HCT116 (cell line): ENCODE measurements around the gene RALGPS1. TPM values are rescaled to one million over a fixed set of nuclear protein-coding genes. Genes with fewer than 3 reads are reported as not detected.

Experiments
- ATAC-seq: fragments of 200-7000 bp; cut with Tn5 transposase; 2 replicates; pipeline ENCODE4 v1.9.1; 2020; ENCODE audit warnings: mild to moderate bottlenecking, moderate library complexity
- BruUV-seq: library from RNA; stranded (reverse); fragments of 400-500 nt; replicated peaks from 2 replicates; lab custom pipeline; 2021; lab: Mats Ljungman, UMichigan
- CTCF ChIA-PET: fragments of 300-600 bp; sonication (Branson Sonifier 250); formaldehyde crosslinking; loops from one replicate; lab custom pipeline; 2021; ENCODE audit warnings: antibody characterized with exemption; lab: Charles Lee
- POLR2A ChIA-PET: fragments of 300-600, 350-600 bp; sonication (Branson Sonifier 250); formaldehyde crosslinking; loops from one replicate; lab custom pipeline; 2021; ENCODE audit warnings: antibody characterized with exemption; lab: Charles Lee
- RAD21 ChIA-PET, 2 experiments: fragments of 300-600 bp; sonication (Branson Sonifier 250); formaldehyde crosslinking; loops; one replicate each; lab custom pipeline; 2023; ENCODE audit warnings: low total read pairs in 2 of 2; ENCODE audit not compliant: uncharacterized antibody in 2 of 2, unreplicated experiment in 2 of 2, low non-redundant PET in 1 of 2; lab: Charles Lee
- DNase-seq: peaks from one replicate; pipeline ENCODE4 v3.0.0-alpha.2; 2010; ENCODE audit warnings: low read depth, low spot score
- H2AFZ ChIP-seq: fragments of 200-600 bp; shearing (Covaris generic), sonication (generic); 2 replicates; pipeline ENCODE4 v1.6.1; 2017; ENCODE audit warnings: low read depth, mixed run types, mixed read lengths, antibody characterized with exemption, low read length; ENCODE audit not compliant: poor library complexity, severe bottlenecking
- H3K27ac ChIP-seq: 2 replicates; pipeline ENCODE4 v1.5.1; 2012; ENCODE audit warnings: low read depth, low read length
- H3K27me3 ChIP-seq: fragments of 200-600 bp; sonication (generic); 2 replicates; pipeline ENCODE4 v1.6.1; 2016; ENCODE audit warnings: mixed run types, low read length, mixed read lengths; ENCODE audit not compliant: insufficient read depth
- H3K36me3 ChIP-seq, 2 experiments: fragments of 200-500 bp in 1 of 2; fragments of 200-600 bp in 1 of 2; sonication (Bioruptor generic) in 1 of 2; sonication (generic) in 1 of 2; 2 replicates each; pipeline versions ENCODE4 v1.5.1 to v1.6.1; 2014 to 2016; ENCODE audit warnings: low read length in 2 of 2, inconsistent platforms in 1 of 2, mixed read lengths in 1 of 2, mixed run types in 1 of 2; ENCODE audit not compliant: insufficient read depth in 2 of 2, control insufficient read depth in 1 of 2
- H3K4me1 ChIP-seq, 2 experiments: fragments of 200-600 bp in 1 of 2; sonication (generic) in 1 of 2; 2 replicates each; pipeline versions ENCODE4 v1.5.1 to v1.6.1; 2012 to 2017; ENCODE audit warnings: low read length in 2 of 2, inconsistent platforms in 1 of 2, mild to moderate bottlenecking in 1 of 2, mixed read lengths in 1 of 2, mixed run types in 1 of 2, moderate library complexity in 1 of 2; ENCODE audit not compliant: insufficient read depth in 2 of 2, control insufficient read depth in 1 of 2
- H3K4me2 ChIP-seq: fragments of 200-600 bp; sonication (generic); 2 replicates; pipeline ENCODE4 v1.6.1; 2017; ENCODE audit warnings: mixed run types, low read length, mixed read lengths
- H3K4me3 ChIP-seq, 2 experiments: fragments of 200-600 bp in 1 of 2; sonication (generic) in 1 of 2; replicated peaks in 1 of 2; 2 replicates each; pipeline ENCODE4 v1.5.1; 2011 to 2016; ENCODE audit warnings: low read length in 2 of 2, control low read depth in 1 of 2, low read depth in 1 of 2, mild to moderate bottlenecking in 1 of 2, mixed read lengths in 1 of 2, mixed run types in 1 of 2
- H3K79me2 ChIP-seq: fragments of 200-600 bp; sonication (generic); 2 replicates; pipeline ENCODE4 v1.6.1; 2017; ENCODE audit warnings: mild to moderate bottlenecking, mixed run types, low read length, moderate library complexity, mixed read lengths; ENCODE audit not compliant: insufficient read depth
- H3K9ac ChIP-seq: fragments of 200-600 bp; sonication (generic); 2 replicates; pipeline ENCODE4 v1.6.1; 2016; ENCODE audit warnings: low read length, mixed read lengths
- H3K9me2 ChIP-seq: fragments of 200-600 bp; sonication (generic), shearing (Covaris generic); 2 replicates; pipeline ENCODE4 v1.6.1; 2017; ENCODE audit warnings: mixed run types, mild to moderate bottlenecking, moderate library complexity; ENCODE audit not compliant: insufficient read depth
- H3K9me3 ChIP-seq, 2 experiments: fragments of 200-500 bp in 1 of 2; fragments of 200-600 bp in 1 of 2; sonication (Bioruptor generic) in 1 of 2; sonication (generic) in 1 of 2; 2 replicates each; pipeline ENCODE4 v1.6.1; 2014 to 2017; ENCODE audit warnings: low read length in 2 of 2, mixed read lengths in 2 of 2, inconsistent platforms in 1 of 2, low read depth in 1 of 2, mild to moderate bottlenecking in 1 of 2, mixed run types in 1 of 2, moderate library complexity in 1 of 2; ENCODE audit not compliant: control insufficient read depth in 1 of 2, insufficient read depth in 1 of 2
- H4K20me1 ChIP-seq: fragments of 200-600 bp; sonication (generic), shearing (Covaris generic); 2 replicates; pipeline ENCODE4 v1.6.1; 2017; ENCODE audit warnings: mixed run types, mild to moderate bottlenecking, moderate library complexity; ENCODE audit not compliant: insufficient read depth
- CBX3 ChIP-seq: IDR thresholded peaks from 2 replicates; pipeline ENCODE4 v1.6.1; 2012; ENCODE audit warnings: low read depth
- CEBPB ChIP-seq: IDR thresholded peaks from 2 replicates; pipeline ENCODE4 v1.6.1; 2012; ENCODE audit warnings: low read depth
- EGR1 ChIP-seq: IDR thresholded peaks from 2 replicates; pipeline ENCODE4 v1.6.1; 2012; ENCODE audit warnings: low read depth
- ELF1 ChIP-seq: IDR thresholded peaks from 2 replicates; pipeline ENCODE4 v1.6.1; 2012; ENCODE audit warnings: low read depth, borderline replicate concordance
- EZH2 ChIP-seq: fragments of 200-600 bp; sonication (generic); IDR thresholded peaks from 2 replicates; pipeline ENCODE4 v1.6.1; 2017; ENCODE audit warnings: antibody characterized with exemption, mixed run types
- POLR2A ChIP-seq: IDR thresholded peaks from 2 replicates; pipeline ENCODE4 v1.7.0; 2011; ENCODE audit warnings: borderline replicate concordance; ENCODE audit not compliant: insufficient read depth, insufficient read length; ENCODE audit errors: extremely low read depth
- POLR2AphosphoS5 ChIP-seq: IDR thresholded peaks from 2 replicates; pipeline ENCODE4 v1.6.1; 2011; ENCODE audit warnings: mild to moderate bottlenecking, low read depth, low read length, moderate library complexity
- RAD21 ChIP-seq: IDR thresholded peaks from 2 replicates; pipeline ENCODE4 v1.6.1; 2012; ENCODE audit warnings: low read depth, mild to moderate bottlenecking
- SIN3A ChIP-seq: IDR thresholded peaks from 2 replicates; pipeline ENCODE4 v1.6.1; 2012; ENCODE audit warnings: low read depth
- SP1 ChIP-seq: IDR thresholded peaks from 2 replicates; pipeline ENCODE4 v1.6.1; 2012; ENCODE audit warnings: low read depth
- SRF ChIP-seq: IDR thresholded peaks from 2 replicates; pipeline ENCODE4 v1.6.1; 2012; ENCODE audit warnings: low read depth
- TCF7L2 ChIP-seq: IDR thresholded peaks from 2 replicates; pipeline ENCODE4 v1.7.0; 2011; ENCODE audit warnings: borderline replicate concordance, inconsistent platforms; ENCODE audit not compliant: insufficient read depth, insufficient read length; ENCODE audit errors: extremely low read depth
- YY1 ChIP-seq: IDR thresholded peaks from 2 replicates; pipeline ENCODE4 v1.6.1; 2011; ENCODE audit warnings: low read length, low read depth, moderate library complexity, mild to moderate bottlenecking; ENCODE audit not compliant: insufficient replicate concordance; ENCODE audit errors: extremely low read depth
- ZFX ChIP-seq: fragments of 450-650 bp; IDR thresholded peaks from 2 replicates; pipeline ENCODE4 v1.6.1; 2017
- ZNF274 ChIP-seq: fragments of 200-500 bp; sonication (Bioruptor generic); IDR thresholded peaks from 2 replicates; pipeline ENCODE4 v1.6.1; 2014; ENCODE audit warnings: mild to moderate bottlenecking, low read depth, low read length, inconsistent platforms
- intact Hi-C: fragments of 100-400 bp; cut with micrococcal nuclease; formaldehyde crosslinking; loops from 2 replicates; pipeline ENCODE4 v1.10.0; 2022
- total RNA-seq: library from RNA; stranded (reverse); gene quantifications from one replicate; pipeline ENCODE4 v1.2.1, GENCODE V29; 2021; ENCODE audit not compliant: unreplicated experiment
- TF ChIP-seq, protein P1 (sequence below): IDR thresholded peaks from 2 replicates; pipeline ENCODE4 v1.6.1; 2012
- TF ChIP-seq, protein P2 (sequence below): IDR thresholded peaks from 2 replicates; pipeline ENCODE4 v1.6.1; 2012; ENCODE audit warnings: low read depth

Gene RALGPS1
- total RNA-seq, 1 experiment from 2014 or later: 7.6 TPM

DNA sequence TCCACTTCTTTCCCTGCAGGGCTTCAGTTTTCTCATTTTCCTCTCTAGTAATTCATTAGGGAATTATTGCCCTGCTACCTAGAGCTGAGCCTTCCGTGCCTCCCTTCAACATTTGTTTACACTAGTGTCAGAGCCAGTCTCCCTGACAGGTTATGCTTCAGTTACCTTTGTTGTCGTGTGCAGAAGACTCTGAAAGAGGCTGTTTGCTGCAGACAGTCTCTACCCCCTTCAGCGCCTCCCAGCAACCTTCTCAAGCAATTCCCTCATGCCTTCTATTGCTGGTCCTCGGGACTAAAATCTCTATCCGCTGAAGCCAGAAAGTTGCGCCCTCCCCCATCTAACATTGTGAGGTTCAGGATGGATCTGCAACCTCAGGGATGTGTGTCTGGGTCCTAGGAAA lies 12.8 kb downstream of the RALGPS1 start:
- peaks cover 4% of the 10 kb centered on the region; the same call in 1 of the 2 replicates for H3K27me3 ChIP-seq
- no peak for ATAC-seq
- no TSS peak for BruUV-seq
- no peaks in the 10 kb centered on the region for H3K79me2 ChIP-seq
- H4K20me1 ChIP-seq: no peaks in the 10 kb centered on the region
- H2AFZ ChIP-seq: no peak overlapping the region
- DNase-seq: no peak
- H3K9ac ChIP-seq: no peak overlapping the region
- H3K9me2 ChIP-seq: no peaks in the 10 kb centered on the region
- H3K4me2 ChIP-seq: no peak overlapping the region
- ChIA-PET CTCF (interaction anchor here (1.3 kb wide), 1 partner anchor 10 kb away, joined by 4 read pairs; no protein-coding TSS in a partner anchor), RAD21 (no interaction called here), POLR2A (no interaction called here)
- H3K4me3 ChIP-seq: no peak overlapping the region
- H3K4me1 ChIP-seq: no peaks in the 10 kb centered on the region
- intact Hi-C loops: no loop called here
- no peaks in the 10 kb centered on the region for H3K9me3 ChIP-seq
- no peak overlapping the region for H3K27ac ChIP-seq
- TF ChIP-seq ELF1 (no peak), EZH2 (no peak), SP1 (no peak), CBX3 (no peak), SIN3A (no peak), POLR2AphosphoS5 (no peak), EGR1 (no peak), ZNF274 (no peak), SRF (no peak), RAD21 (no peak), TCF7L2 (no peak), ZFX (no peak), CEBPB (no peak), YY1 (no peak), POLR2A (no peak)
- TF ChIP-seq, protein P1, sequence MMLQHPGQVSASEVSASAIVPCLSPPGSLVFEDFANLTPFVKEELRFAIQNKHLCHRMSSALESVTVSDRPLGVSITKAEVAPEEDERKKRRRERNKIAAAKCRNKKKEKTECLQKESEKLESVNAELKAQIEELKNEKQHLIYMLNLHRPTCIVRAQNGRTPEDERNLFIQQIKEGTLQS: no peak
- TF ChIP-seq, protein P2, sequence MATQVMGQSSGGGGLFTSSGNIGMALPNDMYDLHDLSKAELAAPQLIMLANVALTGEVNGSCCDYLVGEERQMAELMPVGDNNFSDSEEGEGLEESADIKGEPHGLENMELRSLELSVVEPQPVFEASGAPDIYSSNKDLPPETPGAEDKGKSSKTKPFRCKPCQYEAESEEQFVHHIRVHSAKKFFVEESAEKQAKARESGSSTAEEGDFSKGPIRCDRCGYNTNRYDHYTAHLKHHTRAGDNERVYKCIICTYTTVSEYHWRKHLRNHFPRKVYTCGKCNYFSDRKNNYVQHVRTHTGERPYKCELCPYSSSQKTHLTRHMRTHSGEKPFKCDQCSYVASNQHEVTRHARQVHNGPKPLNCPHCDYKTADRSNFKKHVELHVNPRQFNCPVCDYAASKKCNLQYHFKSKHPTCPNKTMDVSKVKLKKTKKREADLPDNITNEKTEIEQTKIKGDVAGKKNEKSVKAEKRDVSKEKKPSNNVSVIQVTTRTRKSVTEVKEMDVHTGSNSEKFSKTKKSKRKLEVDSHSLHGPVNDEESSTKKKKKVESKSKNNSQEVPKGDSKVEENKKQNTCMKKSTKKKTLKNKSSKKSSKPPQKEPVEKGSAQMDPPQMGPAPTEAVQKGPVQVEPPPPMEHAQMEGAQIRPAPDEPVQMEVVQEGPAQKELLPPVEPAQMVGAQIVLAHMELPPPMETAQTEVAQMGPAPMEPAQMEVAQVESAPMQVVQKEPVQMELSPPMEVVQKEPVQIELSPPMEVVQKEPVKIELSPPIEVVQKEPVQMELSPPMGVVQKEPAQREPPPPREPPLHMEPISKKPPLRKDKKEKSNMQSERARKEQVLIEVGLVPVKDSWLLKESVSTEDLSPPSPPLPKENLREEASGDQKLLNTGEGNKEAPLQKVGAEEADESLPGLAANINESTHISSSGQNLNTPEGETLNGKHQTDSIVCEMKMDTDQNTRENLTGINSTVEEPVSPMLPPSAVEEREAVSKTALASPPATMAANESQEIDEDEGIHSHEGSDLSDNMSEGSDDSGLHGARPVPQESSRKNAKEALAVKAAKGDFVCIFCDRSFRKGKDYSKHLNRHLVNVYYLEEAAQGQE: no peak
- TF ChIP-seq, all 23 proteins: peak for 0
- no peaks in the 10 kb centered on the region for H3K36me3 ChIP-seq
